Measurements from ENCODE around the gene SLC25A30.

GRCh38 chr13:45436332-45436731 is 18.2 kb upstream of the SLC25A30 start:
- TF ChIP-seq, protein P1, sequence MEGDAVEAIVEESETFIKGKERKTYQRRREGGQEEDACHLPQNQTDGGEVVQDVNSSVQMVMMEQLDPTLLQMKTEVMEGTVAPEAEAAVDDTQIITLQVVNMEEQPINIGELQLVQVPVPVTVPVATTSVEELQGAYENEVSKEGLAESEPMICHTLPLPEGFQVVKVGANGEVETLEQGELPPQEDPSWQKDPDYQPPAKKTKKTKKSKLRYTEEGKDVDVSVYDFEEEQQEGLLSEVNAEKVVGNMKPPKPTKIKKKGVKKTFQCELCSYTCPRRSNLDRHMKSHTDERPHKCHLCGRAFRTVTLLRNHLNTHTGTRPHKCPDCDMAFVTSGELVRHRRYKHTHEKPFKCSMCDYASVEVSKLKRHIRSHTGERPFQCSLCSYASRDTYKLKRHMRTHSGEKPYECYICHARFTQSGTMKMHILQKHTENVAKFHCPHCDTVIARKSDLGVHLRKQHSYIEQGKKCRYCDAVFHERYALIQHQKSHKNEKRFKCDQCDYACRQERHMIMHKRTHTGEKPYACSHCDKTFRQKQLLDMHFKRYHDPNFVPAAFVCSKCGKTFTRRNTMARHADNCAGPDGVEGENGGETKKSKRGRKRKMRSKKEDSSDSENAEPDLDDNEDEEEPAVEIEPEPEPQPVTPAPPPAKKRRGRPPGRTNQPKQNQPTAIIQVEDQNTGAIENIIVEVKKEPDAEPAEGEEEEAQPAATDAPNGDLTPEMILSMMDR (IDR thresholded peaks at IDR 0.05): no peak
- TF ChIP-seq POLR2A (IDR thresholded peaks at IDR 0.05): no peak

Measured in right lobe of liver (tissue), 4 donors.